ENCODE results near the gene PRDM16. TPM values are rescaled to one million over a fixed set of nuclear protein-coding genes. Genes with fewer than 3 reads are reported as not detected.

PRDM16 gene
- total and polyA plus RNA-seq, 2 of the 13 experiments (the other 11 are each of a cell fraction or from before 2014, with no cell fraction given) = 0.15 to 0.81 TPM

- TF ChIP-seq ELK4 (CRISPR knock-in tag; IDR thresholded peaks at IDR 0.05; ENCODE audit: borderline replicate concordance) (no peak), MLXIP (CRISPR knock-in tag; IDR thresholded peaks at IDR 0.05; ENCODE audit: borderline replicate concordance) (no peak), PRDM15 (CRISPR knock-in tag; IDR thresholded peaks at IDR 0.05) (no peak), ZNF260 (CRISPR knock-in tag; IDR thresholded peaks at IDR 0.05; ENCODE audit: borderline replicate concordance, low read depth) (no peak), JARID2 (CRISPR knock-in tag; IDR thresholded peaks at IDR 0.05; ENCODE audit: insufficient replicate concordance) (no peak), CBX5 (CRISPR knock-in tag; IDR thresholded peaks at IDR 0.05; ENCODE audit: borderline replicate concordance) (no peak), TBX2 (CRISPR knock-in tag; IDR thresholded peaks at IDR 0.05; ENCODE audit: borderline replicate concordance) (no peak), ZNF737 (CRISPR knock-in tag; IDR thresholded peaks at IDR 0.05; ENCODE audit: borderline replicate concordance) (no peak), GMEB1 (CRISPR knock-in tag; IDR thresholded peaks at IDR 0.05; ENCODE audit: borderline replicate concordance) (no peak)
- no peak overlapping the region for H2AFZ ChIP-seq (ENCODE audit: low read length)
- no peak overlapping the region for H3K27ac ChIP-seq (ENCODE audit: extremely low read length, insufficient read depth, low read length)
- no peak for DNase-seq (ENCODE audit: low spot score)
- intact Hi-C loops (cut with micrococcal nuclease; ENCODE audit: unreplicated experiment) = no loop called here
- FAIRE-seq = no peak
- H3K4me1 ChIP-seq (ENCODE audit: insufficient read depth, low read length) = peaks cover 65% of the 10 kb centered on the region
- no peaks in the 10 kb centered on the region for H3K9me3 ChIP-seq (ENCODE audit: low read length)
- H3K9ac ChIP-seq (ENCODE audit: insufficient read depth, low read depth, low read length) = no peak overlapping the region
- no peaks in the 10 kb centered on the region for H3K36me3 ChIP-seq (replicated peaks in 1 of 2; ENCODE audit: control insufficient read depth in 1 of 2, insufficient read depth in 2 of 2, low read length in 2 of 2)
- no TSS peak for BruUV-seq (replicated peaks)
- no peak for ATAC-seq
- in situ Hi-C loops (cut with HindIII; ENCODE audit: extremely low pct_ligation_motif_present, low pct_unique_long_range_greater_than_20kb) = loop anchor here (5.0 kb wide), 1 partner anchor 39 kb away; no protein-coding TSS in a partner anchor
- no peak overlapping the region for H3K4me3 ChIP-seq (replicated peaks in 1 of 3; ENCODE audit: insufficient read depth in 1 of 3, low read depth in 2 of 3, low read length in 3 of 3)
- CTCF ChIA-PET (ENCODE audit: low intra/inter-chr PET ratio, low total read pairs) = no interaction called here
- no peaks in the 10 kb centered on the region for H3K79me2 ChIP-seq (ENCODE audit: insufficient read depth, low read length)
- WGBS (ENCODE audit: low lambda C conversion rate) = 94% methylated on average over 8 of the region's 12 CpGs
- no peak overlapping the region for H3K4me2 ChIP-seq (ENCODE audit: low read depth, low read length)
- H3K27me3 ChIP-seq (ENCODE audit: control insufficient read depth in 1 of 2, insufficient read depth in 2 of 2, low read length in 2 of 2) = peaks cover 0 to 5% of the 10 kb centered on the region in 2 experiments; a peak in 1 of 5 replicates
- POLR2A ChIA-PET = no interaction called here
- no peaks in the 10 kb centered on the region for H4K20me1 ChIP-seq (ENCODE audit: insufficient read depth, low read length)
Measured at GRCh38 chr1:3442901-3443300, 373.9 kb downstream of the PRDM16 start.
